ENCODE data around the gene PDLIM7.

Gene PDLIM7

DNA sequence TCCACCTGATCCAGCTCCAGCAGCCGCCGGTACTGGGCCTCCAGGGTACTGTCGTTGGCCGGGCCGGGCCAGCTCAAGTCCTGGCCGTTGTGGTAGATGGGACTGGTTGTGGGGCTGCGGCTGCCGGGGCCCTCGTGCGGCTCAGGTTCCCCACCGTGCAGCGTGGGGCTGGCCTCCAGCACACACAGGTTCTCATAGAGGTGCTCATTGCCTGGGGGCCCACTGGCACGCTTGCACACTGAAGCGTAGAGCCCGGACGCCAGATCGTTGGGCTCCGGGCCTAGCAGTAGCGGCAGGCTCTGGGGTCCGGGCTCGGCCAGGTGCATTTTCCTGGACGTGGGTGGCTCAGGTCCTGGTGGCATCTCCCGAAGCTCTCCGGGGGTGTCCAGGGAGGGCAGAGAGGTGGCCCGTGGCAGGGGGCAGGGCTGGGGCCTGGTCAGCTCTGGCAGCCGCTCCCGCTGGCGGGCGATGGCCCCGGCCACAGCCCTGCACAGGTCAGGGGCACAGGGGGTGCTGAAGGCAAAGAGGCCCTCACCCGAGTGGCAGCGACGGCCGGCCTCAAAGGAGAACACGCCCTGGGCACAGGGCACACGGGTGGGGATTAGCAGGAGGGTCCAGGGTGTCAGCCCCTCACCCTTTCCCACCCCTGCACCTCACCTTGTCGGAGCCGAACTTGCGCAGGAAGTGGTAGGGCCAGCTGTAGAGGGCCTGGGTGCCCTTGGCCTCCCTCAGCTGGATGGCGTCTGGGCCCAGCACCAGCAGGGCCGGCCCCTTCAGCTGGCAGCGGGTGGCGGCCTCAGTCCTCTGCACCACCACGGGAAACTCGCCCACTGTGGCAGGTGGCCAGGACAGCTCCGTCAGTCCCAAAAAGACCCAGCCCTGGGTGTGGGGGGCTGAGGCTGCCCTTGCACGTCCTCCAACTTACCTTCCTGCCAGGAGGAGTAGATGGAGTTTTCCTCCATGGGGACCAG, 7.0 kb upstream of the PDLIM7 start:
- DNase-seq: no peak

DNA sequence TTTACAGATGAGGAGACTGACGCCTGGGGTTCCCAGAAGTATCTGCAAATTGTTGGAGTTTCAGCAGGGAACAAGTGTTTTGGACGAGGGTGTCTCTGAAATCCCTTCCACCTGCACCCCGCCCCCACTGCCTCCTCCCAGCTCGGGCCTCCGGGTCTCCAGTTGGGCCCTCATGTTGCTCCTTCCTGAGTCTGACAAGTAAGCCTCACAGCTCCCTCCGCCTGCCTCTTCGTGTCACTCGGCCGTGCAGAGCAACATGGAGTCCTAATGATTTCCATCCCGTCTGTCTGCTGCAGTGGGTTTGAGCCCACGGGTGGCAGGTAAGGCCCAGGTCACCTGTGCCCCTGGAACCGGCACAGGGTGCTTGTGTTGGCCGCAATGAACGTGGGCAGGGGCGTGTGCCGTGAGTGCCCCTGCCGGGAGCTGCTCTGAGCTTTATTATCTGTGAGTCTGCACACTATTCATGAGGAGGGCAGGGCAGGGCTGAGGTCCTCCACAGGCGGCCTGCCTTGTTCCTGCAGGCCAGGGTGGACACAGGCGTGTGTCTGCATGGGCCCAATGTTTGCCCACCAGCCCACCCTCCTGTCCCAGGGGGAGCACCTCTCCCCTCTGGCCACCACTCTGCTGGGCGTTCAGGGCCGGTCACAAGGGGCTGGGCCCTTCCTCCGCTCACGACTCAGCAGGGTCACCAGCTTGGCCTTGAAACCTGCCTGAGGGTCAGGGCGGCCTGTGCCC, 6.1 kb upstream of the PDLIM7 start:
- no peak for DNase-seq

DNA sequence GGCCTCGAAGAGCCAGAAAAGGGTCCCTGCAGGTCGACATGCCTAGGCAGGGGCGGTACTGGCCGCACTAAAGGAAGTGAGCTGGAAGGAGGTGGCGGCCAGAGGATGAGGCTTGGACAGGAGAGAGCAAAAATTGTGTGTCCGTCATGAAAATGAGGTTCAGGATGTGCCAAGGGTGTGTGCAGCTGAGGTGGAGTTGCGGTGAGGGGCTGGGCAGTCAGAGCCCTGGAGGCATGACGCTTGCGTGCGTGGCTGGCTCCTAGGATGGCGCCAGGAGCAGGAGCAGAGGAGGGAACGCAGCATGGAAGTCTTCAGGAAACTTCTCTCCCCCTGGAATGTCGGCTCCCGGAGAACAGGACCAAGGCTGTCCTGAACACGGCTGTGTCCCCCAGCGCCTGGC, 5.5 kb upstream of the PDLIM7 start:
- DNase-seq: no peak

DNA sequence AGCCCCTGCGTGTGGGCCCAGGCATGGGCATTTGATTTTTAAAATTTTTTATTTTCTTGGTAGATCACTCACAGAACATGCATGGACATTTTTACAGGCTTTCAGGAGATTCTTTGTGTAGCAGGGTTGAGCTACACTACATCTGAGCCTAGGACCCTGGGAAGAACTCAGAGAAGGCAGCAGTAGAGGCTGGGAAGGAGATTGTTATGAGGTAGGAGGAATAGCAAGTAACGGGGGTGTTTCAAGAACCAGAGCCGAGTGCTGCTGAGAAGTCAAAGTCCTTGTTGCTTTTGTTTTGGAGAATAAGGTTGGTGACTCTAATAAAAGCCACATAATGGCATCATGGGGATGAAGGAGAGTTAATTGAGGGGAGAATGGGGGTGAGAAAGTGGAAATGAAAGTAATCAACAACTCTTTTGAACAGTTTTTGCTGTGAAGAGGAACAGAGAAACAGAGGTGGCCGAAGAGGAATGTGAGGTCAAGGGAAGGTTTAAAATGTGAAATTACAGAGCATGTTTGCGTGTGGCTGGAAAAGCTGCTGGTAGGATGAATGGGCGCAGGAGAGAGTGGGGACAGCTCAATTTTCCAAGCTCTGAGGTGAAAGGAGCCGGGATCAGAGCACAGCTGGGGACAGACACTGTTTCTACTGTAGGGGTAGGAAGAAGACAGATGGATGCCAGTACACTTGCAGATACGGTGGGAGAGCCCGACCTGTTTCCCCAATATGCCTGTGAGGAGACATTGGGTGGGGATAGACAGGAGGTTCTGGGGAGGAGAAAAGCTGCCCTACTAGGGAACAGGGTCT, 4.7 kb upstream of the PDLIM7 start:
- DNase-seq: no peak

DNA sequence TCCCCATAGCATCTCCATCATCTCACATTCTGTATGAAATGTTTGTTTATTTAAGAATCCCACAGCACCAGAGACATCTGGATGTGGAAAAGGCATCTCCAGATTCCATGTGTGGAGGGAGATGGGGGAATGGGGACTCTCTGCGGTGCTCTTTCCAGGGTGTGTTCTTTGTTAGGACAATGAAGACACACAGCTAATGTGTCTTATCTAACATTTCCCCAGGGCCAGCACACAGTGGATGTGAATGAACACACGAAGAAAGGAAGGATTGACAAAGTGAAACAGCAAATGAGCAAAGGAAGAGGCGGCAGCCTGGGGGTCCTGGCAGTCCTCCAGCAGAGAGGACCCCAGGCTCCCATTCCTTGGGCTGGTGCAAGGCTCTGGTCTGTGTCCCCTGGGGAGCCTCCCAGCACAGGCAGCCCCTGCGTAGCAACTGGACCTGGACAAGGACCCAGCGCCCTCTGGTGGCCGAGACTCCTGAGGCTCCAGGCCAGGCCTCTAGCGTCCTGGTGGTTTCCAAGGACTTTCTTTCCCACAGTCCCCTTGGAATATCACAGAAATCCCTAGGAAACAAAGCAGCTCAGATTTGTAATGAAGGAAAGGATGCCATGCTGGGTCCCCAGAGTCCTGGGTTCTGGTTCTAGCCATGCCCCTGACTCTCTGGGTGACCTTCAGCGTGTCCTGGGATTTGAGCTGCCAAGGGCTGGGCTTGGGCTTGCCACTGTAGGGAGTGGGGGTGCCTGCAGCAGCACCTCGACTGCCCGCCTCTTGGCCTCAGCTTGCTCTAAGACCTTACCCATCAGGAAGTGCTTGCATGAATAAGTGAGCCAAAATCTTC, 3.5 kb upstream of the PDLIM7 start:
- peak; percentile 88 for DNase-seq

DNA sequence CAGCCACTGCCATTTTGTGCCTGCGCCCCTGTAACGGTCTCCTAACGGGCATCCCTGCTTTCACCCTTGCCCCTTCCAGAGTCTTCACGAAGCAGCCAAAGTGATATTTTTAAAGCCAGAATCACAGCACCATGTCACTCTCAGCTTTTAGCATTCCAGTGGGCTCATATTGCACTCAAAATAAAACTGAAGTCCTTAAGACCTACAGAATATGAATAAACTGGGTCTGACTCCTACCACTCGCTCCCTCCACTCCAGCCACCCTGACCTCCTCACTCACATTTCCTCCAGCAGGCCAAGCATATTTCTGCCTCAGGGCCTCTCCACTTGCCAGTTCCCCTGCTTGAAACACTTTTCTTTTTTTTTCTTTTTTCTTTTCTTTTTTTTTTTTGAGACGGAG, 2.4 kb upstream of the PDLIM7 start:
- DNase-seq: no peak

DNA sequence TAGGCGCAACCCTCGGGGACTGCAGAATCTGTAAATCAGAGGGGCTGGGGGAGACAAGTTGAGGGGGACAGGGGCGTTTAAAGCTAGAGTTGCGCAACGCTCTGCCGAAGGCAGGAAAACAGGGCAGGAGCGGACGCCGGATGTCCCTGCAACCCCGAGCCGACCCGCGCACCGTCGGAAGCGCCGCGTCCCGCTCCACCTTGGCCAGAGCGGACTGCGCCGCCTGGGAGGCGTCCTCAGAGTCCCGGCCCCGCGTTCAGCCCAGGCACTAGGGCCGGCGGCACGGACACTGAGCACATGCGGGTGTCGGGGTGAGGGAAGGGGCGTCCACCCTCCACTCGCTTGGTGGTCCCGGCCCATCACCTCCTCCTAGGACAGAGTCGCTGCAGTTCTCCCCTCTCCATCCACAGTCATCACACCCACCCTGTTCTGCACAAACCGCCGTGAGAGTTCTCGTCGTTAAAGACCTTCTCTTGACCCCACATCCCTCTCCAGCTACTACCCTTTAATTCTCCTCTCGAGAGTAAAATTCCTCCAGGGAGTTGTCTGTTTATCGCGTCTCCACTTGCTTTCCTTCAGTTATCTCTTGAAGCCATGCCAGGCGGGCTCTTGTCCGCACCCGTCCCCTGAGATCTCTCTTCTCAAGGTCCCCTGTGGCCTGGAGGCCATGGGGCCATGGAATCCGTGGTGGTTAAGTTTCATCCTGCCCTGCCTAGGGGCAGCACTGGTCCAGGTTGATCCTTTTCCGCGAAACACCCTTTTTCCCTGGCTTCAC, 796 bp upstream of the PDLIM7 start:
- peak; percentile 55 for DNase-seq

DNA sequence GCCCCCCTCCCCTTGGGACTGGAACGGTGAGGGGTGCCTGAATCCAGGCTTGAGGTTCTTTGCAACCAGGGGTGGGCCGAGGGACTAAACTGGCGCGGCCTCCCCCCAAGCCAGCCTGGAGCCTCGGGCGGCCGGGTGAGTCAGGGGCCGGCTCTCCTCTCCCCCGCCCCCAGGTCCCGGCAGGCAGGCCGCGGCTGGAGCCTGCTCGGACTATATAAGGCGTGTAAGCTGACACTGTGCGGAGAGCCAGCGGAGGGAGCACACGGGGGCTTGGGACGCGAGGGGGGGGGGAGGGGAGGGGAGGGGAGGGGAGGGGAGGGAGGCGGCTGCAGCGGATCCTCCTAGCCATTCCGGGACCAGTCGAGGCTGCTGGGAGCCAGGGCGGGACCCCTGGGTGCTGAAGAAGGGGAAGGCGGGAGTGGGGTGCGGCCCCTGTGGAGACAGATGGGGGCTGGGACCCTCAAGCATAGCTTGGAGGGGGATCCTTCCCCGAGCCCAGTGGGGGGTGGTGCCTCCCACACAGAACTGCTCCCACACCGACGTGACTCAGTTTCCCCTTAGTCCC, 595 bp downstream of the PDLIM7 start:
- no peak for DNase-seq

DNA sequence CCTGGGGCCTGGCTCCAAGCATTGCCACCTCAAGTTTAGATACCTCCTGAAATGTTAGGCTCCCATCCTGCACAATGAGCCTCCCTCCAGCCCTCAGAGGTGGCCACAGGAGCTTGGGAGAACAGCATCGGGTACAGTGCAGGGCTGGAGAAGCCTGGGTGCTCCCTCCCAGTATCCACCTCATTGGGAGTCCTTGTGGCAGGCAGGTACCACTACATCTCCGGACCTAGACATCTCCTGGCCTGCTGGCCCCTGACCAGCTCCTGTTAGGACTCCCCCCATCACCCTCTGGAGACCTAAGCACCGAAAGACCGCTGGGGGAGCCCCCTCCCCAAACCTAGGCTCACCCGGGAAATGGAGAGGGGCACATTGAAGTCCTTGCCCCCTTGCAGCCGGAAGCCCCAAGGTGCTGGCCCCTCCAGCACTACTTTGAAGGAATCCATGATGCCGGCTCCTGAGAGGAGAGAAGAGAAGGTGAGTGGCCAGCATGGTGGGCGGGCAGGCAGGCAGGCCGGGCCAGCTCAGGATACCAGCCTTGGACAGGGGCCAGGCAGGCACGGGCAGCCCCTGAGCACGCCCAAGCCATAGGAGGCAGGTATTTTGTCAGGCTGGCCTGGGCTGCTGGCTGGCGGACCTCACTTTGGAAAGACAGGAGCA, 1.2 kb downstream of the PDLIM7 start:
- no peak for DNase-seq

DNA sequence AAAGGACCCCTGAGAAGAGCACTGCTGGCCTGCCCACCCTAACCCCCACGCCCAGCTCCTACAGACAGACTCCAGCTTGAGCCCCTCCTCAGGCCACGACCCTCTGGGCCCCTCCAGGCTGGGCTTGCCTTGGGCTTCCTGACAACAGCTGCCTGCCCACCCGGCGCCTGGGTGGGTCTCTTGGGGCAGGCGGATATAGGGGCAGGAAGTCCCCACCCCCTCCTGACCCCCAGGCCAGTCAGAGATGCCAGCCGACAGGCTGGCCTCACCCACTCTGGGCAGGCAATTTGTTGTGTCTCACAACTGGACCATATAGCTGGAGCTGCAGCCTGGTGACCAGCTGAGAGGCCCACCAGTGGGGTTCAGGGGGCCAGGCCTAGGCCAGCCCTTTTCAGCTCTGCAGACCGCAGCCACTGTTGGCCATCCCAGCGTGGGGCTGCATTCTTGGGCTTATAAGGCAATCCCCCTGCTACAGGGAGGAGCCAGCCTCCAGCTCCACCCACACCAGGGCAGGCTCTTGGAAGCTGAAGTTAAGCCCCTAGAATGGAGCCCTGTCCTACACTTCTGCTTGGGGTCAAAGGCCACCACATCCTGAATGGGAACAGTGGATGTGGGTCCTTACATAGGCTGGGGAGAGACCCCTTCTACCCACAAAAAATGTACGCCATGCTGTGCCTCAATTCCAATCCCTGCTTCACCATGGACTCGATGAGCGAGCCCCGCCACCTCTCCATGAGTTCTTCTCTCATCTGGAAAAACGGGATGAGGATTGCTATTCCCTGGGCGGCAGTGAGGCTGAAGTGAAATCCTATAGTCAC, 2.0 kb downstream of the PDLIM7 start:
- no peak for DNase-seq

DNA sequence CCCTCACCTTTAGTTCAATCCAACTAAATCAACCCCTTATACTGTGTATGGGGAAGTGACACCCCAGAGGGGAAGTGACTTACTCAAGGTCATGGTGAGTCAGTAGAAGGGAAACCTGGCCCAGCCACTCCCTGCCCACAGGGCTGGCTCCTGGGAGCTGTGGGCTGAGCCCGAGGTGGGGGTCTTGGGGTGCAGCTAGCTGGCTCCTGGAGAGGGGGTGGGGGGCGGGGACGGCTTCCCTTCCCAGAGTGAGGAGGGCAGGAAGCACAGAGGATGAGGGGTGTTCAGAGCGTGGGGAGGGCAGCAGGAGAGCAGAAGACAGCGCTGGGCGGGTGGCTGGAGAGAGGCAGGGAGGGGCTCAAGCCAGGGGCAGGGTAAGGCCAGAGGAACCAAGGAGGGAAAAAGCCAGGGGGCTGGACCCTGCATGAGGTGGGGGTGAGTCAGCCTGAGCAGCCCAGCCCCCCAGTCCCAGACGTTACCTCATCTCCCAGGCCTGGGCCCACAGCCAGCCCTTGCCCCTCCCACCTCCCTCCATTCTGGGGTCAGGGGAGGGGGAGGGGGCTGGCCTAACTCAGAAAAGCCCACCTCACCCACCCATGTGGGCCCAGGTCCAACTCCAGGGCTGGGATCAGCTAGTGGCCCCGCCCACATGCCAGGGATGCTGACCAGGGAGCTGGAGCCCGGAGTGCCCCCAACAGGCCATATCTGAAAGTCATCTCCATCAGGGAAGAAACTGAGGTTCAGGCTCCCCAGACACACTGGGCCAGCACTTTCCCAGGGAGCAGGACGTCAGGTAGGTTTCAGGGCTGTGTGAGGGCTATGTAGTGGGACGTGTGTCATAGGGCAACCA, 2.8 kb downstream of the PDLIM7 start:
- no peak for DNase-seq

DNA sequence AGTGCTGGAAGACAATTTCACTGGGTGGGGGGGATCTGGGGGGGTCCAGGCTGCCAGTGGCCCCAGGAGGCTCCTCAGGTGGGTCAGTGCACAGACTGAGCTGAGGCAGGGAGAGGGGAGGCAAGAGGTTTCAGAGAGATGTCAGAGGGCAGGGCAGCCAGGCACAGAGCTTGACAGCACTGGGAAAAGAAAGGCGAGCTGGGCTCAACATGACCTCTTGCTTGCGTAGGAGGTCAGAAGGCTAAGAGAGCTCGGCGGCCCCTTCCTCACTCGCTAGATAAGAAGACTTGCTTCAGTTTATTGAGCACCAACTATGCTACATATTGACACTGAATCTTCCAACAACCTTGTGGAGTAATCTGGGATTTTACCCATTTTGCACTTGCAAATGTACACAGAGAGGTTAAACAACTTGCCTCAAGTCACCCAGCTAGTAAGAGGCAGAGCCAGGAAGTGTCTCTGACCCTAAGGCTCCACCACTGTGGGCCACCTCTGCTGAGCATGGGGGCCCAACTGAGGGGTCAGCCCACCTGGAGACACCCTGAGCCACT, 3.5 kb downstream of the PDLIM7 start:
- no peak for DNase-seq

DNA sequence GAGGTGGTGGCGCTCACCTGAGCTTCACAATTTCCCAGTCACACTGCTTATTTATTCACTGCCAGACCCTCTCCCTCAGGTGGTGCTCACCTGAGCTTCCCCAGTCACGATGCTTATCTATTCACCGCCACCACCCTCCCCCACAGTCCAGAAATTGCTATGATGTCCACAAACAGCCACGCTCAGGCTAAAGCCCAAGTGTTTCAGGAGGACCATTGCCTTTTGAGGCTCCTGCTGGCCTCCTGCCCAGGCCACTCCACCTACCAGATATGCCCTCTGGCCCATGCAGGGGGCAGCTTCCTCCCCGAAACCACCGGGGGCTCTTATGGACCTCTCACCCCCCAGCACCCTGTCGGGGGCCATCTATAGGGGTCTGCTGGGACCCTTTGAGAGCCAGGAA, 4.6 kb downstream of the PDLIM7 start:
- no peak for DNase-seq

DNA sequence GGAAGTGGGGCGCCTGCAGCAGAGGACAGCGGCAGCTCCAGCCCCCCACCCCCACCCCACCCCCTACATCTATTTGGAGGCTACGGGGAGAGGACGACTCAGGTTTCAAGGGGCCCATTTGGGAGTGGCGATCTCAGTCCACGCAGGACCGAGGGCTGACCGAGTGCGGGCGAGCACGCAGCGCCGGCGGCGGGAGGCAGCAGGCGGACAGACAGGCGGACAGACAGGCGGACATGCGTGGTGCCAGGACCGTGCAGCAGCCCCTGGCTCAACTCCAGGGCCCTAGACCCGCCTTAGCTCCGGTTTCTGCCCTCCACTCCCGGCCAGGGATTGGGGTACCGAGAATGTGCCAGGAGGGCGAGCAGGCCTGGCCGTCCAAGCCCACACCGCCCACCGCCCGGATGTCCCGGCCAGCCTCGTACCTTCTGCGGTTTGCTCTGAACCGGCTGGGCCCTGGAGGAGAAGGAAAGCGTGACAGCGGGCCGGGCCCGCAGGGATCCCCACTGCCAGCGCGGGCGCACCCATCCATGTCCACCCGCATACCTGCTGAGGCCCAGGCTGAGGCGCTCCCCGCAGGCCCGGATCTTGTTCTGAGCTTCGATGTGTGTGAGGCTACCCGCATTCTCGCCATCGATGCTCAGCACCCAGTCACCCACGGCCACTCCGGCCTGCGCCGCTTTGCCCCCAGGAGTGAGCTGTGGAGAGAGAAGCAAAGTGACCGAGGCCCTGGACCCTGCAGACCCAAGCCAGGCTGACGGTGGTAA, 5.2 kb downstream of the PDLIM7 start:
- DNase-seq: no peak

DNA sequence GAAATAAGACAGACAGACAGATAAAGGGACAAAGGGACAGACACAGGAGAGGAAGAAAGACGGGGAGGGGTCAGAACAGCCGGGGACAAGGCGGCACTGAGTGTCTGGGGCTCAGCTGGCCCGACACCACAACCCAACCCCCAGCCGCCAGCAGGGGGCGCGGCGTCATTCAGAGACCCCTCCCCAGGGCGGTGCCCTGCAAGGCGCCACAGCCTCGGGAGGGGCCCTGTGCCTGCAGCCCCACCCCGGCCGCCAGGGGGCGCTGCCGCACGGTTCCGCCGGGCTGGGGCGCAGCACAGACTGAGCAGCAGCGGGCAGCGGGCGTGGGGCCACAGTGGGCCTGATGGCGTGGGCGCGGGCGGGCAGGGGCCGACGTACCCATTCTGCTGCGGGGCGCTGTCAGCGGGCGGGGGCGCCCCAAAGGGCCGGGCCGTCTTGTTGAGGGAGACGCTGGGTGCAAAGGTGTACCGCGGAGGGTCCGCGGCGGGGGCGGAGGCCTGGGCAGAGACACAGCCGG, 5.9 kb downstream of the PDLIM7 start:
- peak; percentile 62 for DNase-seq

DNA sequence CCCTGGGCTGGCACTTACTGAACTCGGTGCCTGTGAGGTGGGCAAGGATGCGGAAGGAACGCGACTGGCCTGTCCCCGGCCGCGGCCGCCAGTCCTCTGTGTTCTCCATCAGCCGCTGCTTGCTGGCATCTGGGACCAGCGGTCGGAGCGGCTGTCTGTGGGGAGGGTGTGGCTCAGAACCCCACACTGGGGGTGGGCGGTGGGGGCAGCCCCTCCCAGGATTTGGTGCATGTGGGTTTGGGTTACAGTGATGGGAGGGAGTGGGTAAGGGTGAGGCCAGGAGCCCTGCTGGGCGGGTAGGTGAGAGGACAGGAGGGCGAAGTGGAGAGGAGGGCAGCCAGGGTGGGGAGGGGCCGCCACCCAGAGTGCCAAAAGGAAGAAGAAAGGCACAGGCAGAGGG, 6.4 kb downstream of the PDLIM7 start:
- no peak for DNase-seq

DNA sequence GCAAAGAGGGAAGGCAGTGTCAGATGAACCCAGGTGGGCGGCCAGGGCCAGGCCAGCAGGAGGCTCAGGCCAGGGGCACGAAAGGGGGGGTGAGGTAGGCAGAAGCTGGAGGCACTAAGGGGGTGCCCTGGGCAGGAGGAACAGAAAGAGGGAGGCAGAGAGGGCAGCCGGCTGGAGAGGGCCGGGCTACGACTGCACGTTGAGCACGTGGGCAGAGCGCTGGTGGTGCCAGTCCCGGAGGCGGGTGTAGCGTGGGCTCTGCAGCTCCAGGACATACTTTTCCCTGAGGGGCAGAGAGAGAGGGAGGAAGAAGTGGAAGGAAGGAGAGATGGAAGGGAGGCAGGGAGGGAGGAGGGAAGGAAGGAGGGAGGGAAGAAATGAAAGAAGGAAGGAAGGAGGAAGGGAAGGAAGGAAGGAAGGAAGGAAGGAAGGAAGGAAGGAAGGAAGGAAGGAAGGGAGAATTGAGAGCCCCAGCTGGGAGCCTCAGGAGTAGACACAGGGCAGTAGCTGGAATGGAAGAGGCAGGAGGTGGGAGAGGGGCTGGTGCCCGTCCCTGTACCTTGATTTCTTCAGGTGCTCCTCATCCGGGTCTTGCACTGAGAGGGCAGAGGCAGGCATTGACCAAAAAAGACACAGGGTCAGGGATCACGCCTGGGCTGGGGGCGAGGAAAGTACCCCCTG, 7.0 kb downstream of the PDLIM7 start:
- DNase-seq: no peak
